ENCODE measurements around the gene RTP3.

- TF ChIP-seq, protein P1, sequence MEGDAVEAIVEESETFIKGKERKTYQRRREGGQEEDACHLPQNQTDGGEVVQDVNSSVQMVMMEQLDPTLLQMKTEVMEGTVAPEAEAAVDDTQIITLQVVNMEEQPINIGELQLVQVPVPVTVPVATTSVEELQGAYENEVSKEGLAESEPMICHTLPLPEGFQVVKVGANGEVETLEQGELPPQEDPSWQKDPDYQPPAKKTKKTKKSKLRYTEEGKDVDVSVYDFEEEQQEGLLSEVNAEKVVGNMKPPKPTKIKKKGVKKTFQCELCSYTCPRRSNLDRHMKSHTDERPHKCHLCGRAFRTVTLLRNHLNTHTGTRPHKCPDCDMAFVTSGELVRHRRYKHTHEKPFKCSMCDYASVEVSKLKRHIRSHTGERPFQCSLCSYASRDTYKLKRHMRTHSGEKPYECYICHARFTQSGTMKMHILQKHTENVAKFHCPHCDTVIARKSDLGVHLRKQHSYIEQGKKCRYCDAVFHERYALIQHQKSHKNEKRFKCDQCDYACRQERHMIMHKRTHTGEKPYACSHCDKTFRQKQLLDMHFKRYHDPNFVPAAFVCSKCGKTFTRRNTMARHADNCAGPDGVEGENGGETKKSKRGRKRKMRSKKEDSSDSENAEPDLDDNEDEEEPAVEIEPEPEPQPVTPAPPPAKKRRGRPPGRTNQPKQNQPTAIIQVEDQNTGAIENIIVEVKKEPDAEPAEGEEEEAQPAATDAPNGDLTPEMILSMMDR (IDR thresholded peaks at IDR 0.05): no peak
- TF ChIP-seq POLR2A (IDR thresholded peaks at IDR 0.05): no peak
These were observed 28.0 kb upstream of the RTP3 start for GRCh38 chr3:46469680-46470357.

All from thyroid gland (tissue), 4 donors.